GM23338 (cell line): ENCODE measurements around the gene POU6F1. TPM values are rescaled to one million over a fixed set of nuclear protein-coding genes. Genes with fewer than 3 reads are reported as not detected.

Experiments used
- ATAC-seq: fragments of 200-7000 bp; cut with Tn5 transposase; 3 replicates; pipeline ENCODE4 v1.9.1; 2020
- DNase-seq: peaks from one replicate; pipeline ENCODE4 v3.0.0-alpha.2; 2015; ENCODE audit warnings: low spot score
- H2AFZ ChIP-seq: fragments of 200-600 bp; sonication (generic); 2 replicates; pipeline ENCODE4 v1.8.0; 2016; ENCODE audit warnings: antibody characterized with exemption, mild to moderate bottlenecking, moderate library complexity
- H3F3A ChIP-seq: fragments of 200-600 bp; sonication (generic); replicated peaks from 2 replicates; pipeline ENCODE4 v1.8.0; 2017; ENCODE audit warnings: antibody characterized with exemption, mixed run types, low read depth
- H3K27ac ChIP-seq: fragments of 200-600 bp; sonication (generic); 2 replicates; pipeline ENCODE4 v1.6.1; 2016; ENCODE audit warnings: low read depth
- H3K27me3 ChIP-seq: fragments of 200-600 bp; sonication (generic); 2 replicates; pipeline ENCODE4 v1.8.0; 2016; ENCODE audit warnings: mild to moderate bottlenecking, mixed run types, moderate library complexity; ENCODE audit not compliant: insufficient read depth
- H3K36me3 ChIP-seq: fragments of 200-600 bp; sonication (generic); 2 replicates; pipeline ENCODE4 v1.8.0; 2016; ENCODE audit warnings: mild to moderate bottlenecking; ENCODE audit not compliant: insufficient read depth
- H3K4me1 ChIP-seq: fragments of 200-600 bp; sonication (generic); 2 replicates; pipeline ENCODE4 v1.8.0; 2016; ENCODE audit warnings: mild to moderate bottlenecking, moderate library complexity; ENCODE audit not compliant: insufficient read depth
- H3K4me2 ChIP-seq: fragments of 200-600 bp; sonication (generic); 2 replicates; pipeline ENCODE4 v1.7.1; 2017; ENCODE audit warnings: mixed run types
- H3K4me3 ChIP-seq: fragments of 200-600 bp; sonication (generic); 2 replicates; pipeline ENCODE4 v1.6.1; 2016; ENCODE audit warnings: mixed run types
- H3K79me2 ChIP-seq: fragments of 200-600 bp; sonication (generic); replicated peaks from 2 replicates; pipeline ENCODE4 v1.8.0; 2017; ENCODE audit warnings: mild to moderate bottlenecking; ENCODE audit not compliant: insufficient read depth
- H3K9me2 ChIP-seq: fragments of 200-600 bp; sonication (generic); 2 replicates; pipeline ENCODE4 v1.8.0; 2017; ENCODE audit not compliant: insufficient read depth
- H4K20me1 ChIP-seq: fragments of 200-600 bp; sonication (generic); replicated peaks from 2 replicates; pipeline ENCODE4 v1.8.0; 2017; ENCODE audit warnings: mild to moderate bottlenecking; ENCODE audit not compliant: insufficient read depth
- H3K27ac Mint-ChIP-seq: 2 replicates; pipeline ENCODE4 v1.8.0; 2020; ENCODE audit warnings: inconsistent platforms, mild to moderate bottlenecking, moderate library complexity, mixed read lengths
- H3K27me3 Mint-ChIP-seq: 3 replicates; pipeline ENCODE4 v1.8.0; 2022; ENCODE audit warnings: low read depth, mild to moderate bottlenecking, moderate library complexity, mixed read lengths, inconsistent platforms; ENCODE audit not compliant: insufficient read depth, poor library complexity
- H3K36me3 Mint-ChIP-seq: 3 replicates; pipeline ENCODE4 v1.8.0; 2021; ENCODE audit warnings: low read depth, mild to moderate bottlenecking, inconsistent platforms, moderate library complexity, mixed read lengths
- H3K4me1 Mint-ChIP-seq: 3 replicates; pipeline ENCODE4 v1.8.0; 2020; ENCODE audit warnings: mild to moderate bottlenecking, inconsistent platforms, mixed read lengths
- H3K4me3 Mint-ChIP-seq: 3 replicates; pipeline ENCODE4 v1.8.0; 2021; ENCODE audit warnings: moderate library complexity, mild to moderate bottlenecking, inconsistent platforms, mixed read lengths
- H3K9me3 Mint-ChIP-seq: 3 replicates; pipeline ENCODE4 v1.8.0; 2020; ENCODE audit warnings: moderate library complexity, mild to moderate bottlenecking, inconsistent platforms, mixed read lengths
- CREB1 ChIP-seq: fragments of 250-450 bp; sonication (Bioruptor Pico); IDR thresholded peaks from 2 replicates; pipeline ENCODE4 v1.5.0; 2020; ENCODE audit warnings: low read depth, mild to moderate bottlenecking, moderate library complexity
- CTCF ChIP-seq, 2 experiments: fragments of 200-600 bp in 1 of 2; sonication (generic) in 1 of 2; conservative IDR thresholded peaks; 2 replicates each; pipeline versions ENCODE4 v1.5.1 to v1.6.1; 2016 to 2017; ENCODE audit warnings: antibody characterized with exemption in 2 of 2, low read depth in 2 of 2, mild to moderate bottlenecking in 2 of 2, moderate library complexity in 1 of 2
- ETS1 ChIP-seq: IDR thresholded peaks from 2 replicates; pipeline ENCODE4 v1.6.1; 2016; ENCODE audit warnings: antibody characterized with exemption
- EZH2 ChIP-seq: fragments of 200-600 bp; sonication (generic); IDR thresholded peaks from one replicate; pipeline ENCODE4 v1.8.0; 2017; ENCODE audit warnings: antibody characterized with exemption, mild to moderate bottlenecking, low read depth; ENCODE audit not compliant: unreplicated experiment
- EZH2phosphoT487 ChIP-seq: fragments of 200-600 bp; sonication (generic); IDR thresholded peaks from one replicate; pipeline ENCODE4 v1.8.1; 2018; ENCODE audit warnings: antibody characterized with exemption; ENCODE audit not compliant: unreplicated experiment
- JUNB ChIP-seq: IDR thresholded peaks from one replicate; pipeline ENCODE4 v1.6.1; 2016; ENCODE audit warnings: antibody characterized with exemption; ENCODE audit not compliant: unreplicated experiment
- NANOG ChIP-seq: IDR thresholded peaks from 2 replicates; pipeline ENCODE4 v1.6.1; 2016; ENCODE audit warnings: antibody characterized with exemption, borderline replicate concordance
- POLR2AphosphoS5 ChIP-seq: IDR thresholded peaks from 2 replicates; pipeline ENCODE4 v1.6.1; 2016; ENCODE audit warnings: antibody characterized with exemption, low read depth
- REST ChIP-seq: IDR thresholded peaks from one replicate; pipeline ENCODE4 v1.6.1; 2018; ENCODE audit warnings: antibody characterized with exemption; ENCODE audit not compliant: unreplicated experiment
- STAT1 ChIP-seq: IDR thresholded peaks from one replicate; pipeline ENCODE4 v1.6.1; 2016; ENCODE audit warnings: antibody characterized with exemption; ENCODE audit not compliant: unreplicated experiment
- ZNF114 ChIP-seq: fragments of 250-450 bp; sonication (Bioruptor Pico); IDR thresholded peaks from 2 replicates; pipeline ENCODE4 v1.5.0; 2020; ENCODE audit warnings: mild to moderate bottlenecking, moderate library complexity
- ZNF331 ChIP-seq: fragments of 250-450 bp; sonication (Bioruptor Pico); IDR thresholded peaks from 2 replicates; pipeline ENCODE4 v1.5.0; 2020; ENCODE audit warnings: low read depth, mild to moderate bottlenecking, moderate library complexity
- ZNF462 ChIP-seq: fragments of 250-450 bp; sonication (Bioruptor Pico); IDR thresholded peaks from 2 replicates; pipeline ENCODE4 v1.5.0; 2020; ENCODE audit warnings: mild to moderate bottlenecking, moderate library complexity
- polyA plus RNA-seq: library from polyadenylated mRNA; unstranded; fragments of >200 nt; fragmentation: Nextera tagmentation; extraction: Ambion mirVana; gene quantifications from 2 replicates; pipeline ENCODE4 v1.2.1, GENCODE V29; 2016
- total RNA-seq: library from RNA; depleted of rRNA; stranded (reverse); fragments of >200 nt; shearing (Covaris generic); gene quantifications from 2 replicates; pipeline ENCODE4 v1.2.3, GENCODE V29; 2014

The POU6F1 gene
- total and polyA plus RNA-seq, 2 experiments from 2014 or later: 3.0 to 4.0 TPM

- Histone ChIP-seq H3K9me2 (no peaks in the 10 kb centered on the region), H3K4me1 (no peaks in the 10 kb centered on the region), H4K20me1 (no peaks in the 10 kb centered on the region), H3K36me3 (no peaks in the 10 kb centered on the region), H3K4me3 (no peak overlapping the region), H3K27ac (no peak overlapping the region), H3K79me2 (no peaks in the 10 kb centered on the region), H3F3A (0 out of 2 replicates have a peak, but pooled peaks cover 7% of the 10 kb centered on the region), H3K4me2 (no peak overlapping the region), H2AFZ (no peak overlapping the region), H3K27me3 (no peaks in the 10 kb centered on the region)
- TF ChIP-seq ZNF462 (CRISPR knock-in tag) (no peak), JUNB (no peak), EZH2 (no peak), CREB1 (CRISPR knock-in tag) (no peak), NANOG (no peak), REST (no peak), CTCF (conservative IDR thresholded peaks at IDR 0.05; ENCODE audit: low read depth in 2 of 2) (no peak), STAT1 (no peak), ETS1 (no peak), ZNF331 (no peak), ZNF114 (CRISPR knock-in tag) (no peak), EZH2phosphoT487 (no peak), POLR2AphosphoS5 (no peak)
- Mint-ChIP-seq H3K27me3 (peaks cover 7% of the 10 kb centered on the region), H3K36me3 (no peaks in the 10 kb centered on the region), H3K9me3 (no peaks in the 10 kb centered on the region), H3K27ac (no peak overlapping the region), H3K4me3 (no peak overlapping the region), H3K4me1 (no peaks in the 10 kb centered on the region)
- ATAC-seq (no peak), DNase-seq (no peak)
Observed at GRCh38 chr12:51177897-51178296, 40.0 kb downstream of the POU6F1 start.
